Cardiac septum (tissue), 1 donor: Measurements from ENCODE around the gene MAP3K5. TPM values are rescaled to one million over a fixed set of nuclear protein-coding genes. Genes with fewer than 3 reads are reported as not detected.
"Not testable (repeated sequence)": the region's sequence is repeated elsewhere in the genome, so short reads cannot be mapped to it uniquely, and the experiment has no call there.

Experiments used
- DNase-seq: peaks from one replicate; pipeline ENCODE4 v3.0.0-alpha.2; 2020; ENCODE audit warnings: low spot score
- intact Hi-C: fragments of 100-400 bp; cut with DNase I; formaldehyde crosslinking; loops from one replicate; pipeline ENCODE4 v1.14.0; 2022
- total RNA-seq: library from RNA; stranded (reverse); fragmentation: NEBNext Ultra II Directional; extraction: Animal tissue kit (Norgen Biotek cat#: 25700); gene quantifications from one replicate; pipeline ENCODE4 v1.2.1, GENCODE V29; 2021
- donor health status: DM: no; HTN: no; CAD: no.

MAP3K5 gene
- total RNA-seq, 1 donor from 2014 or later: 17.6 TPM

DNA sequence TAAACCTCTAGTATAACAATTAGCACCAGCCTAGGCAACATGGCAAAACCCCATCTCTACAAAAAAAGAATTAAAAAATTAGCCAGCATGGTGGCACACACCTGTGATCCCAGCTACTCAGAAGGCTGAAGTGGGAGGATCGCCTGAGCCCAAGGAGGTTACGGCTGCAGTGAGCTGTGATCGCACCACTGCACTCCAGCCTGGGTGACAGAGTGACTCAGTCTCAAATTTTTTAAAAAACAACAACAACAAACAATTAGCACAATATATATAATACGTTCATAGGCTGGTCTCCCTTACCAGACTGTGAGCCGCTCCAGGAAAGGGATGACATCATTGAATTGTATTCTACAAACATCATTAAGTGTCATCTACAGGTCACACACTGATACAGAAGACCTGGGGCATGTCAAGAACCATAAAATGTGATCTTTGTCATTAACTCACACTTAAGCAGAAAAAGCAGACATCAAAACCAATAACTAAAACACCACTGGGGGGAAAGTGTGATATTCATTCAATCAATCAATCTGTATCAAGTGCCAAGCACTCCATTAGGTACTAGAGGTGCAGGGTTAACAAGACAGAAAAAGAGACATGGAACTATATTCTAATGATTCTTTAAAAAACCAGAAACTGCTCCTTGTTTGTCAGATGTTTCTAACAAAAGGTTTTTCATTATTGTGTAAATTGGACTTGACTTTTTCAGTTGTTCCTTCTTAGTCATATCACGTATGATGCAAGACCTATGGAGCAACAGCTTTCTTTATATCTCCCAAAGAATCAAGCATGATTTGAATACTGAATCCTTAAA lies 17.8 kb downstream of the MAP3K5 start:
- DNase-seq: no peak
- intact Hi-C loops: no loop called here

DNA sequence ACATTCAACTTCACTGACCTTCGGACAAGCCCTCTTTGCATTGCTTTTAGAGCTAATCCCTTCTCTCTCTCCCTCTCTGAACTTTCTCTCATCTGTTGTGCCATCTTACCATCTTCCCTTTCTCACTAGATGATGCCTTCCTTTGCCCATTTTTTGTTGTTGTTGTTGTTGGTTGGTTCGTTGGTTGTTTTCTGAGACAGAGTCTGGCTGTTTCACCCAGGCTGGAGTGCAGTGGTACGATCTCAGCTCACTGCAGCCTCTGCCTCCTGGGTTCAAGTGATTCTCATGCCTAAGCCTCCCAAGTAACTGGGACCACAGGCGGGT lies 18.8 kb downstream of the MAP3K5 start:
- DNase-seq: no peak
- intact Hi-C loops: no loop called here

DNA sequence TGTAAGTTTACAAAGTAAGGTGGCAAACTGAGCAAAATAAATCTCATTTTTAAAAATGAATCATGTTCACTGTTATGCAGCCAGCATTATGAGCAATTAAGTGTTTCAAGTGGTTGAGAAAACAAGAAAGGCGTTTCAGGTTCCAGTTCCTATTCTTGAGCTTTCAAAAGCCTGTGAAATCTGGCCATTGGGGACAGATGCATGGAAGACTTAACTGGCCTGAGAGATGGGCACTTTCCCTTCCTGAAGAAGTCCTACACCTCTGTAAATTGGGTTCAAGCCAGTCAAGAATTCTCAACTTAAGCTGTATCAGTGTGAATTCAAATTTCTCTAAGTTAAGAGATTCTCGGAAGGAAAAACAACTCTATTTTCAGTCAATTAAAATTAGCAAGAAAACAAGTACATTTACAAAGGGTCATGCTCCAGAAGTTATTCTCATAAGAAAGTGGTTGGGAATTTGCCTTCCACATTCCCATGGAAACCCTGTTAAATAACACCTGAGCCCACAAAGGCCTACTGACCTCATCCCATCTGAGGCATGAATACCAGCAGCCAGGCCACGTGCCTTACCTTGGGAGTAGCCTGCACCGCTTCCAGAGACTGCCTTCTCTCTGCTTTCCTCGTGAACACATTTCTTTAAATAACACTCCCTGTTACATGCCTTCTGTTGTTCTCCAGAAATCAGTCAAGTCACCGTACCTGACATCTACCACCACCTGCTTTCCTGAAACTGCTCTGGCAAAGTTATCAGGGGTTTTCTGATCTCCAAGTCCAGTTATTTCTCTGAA lies 19.4 kb downstream of the MAP3K5 start:
- DNase-seq: no peak
- intact Hi-C loops: no loop called here

DNA sequence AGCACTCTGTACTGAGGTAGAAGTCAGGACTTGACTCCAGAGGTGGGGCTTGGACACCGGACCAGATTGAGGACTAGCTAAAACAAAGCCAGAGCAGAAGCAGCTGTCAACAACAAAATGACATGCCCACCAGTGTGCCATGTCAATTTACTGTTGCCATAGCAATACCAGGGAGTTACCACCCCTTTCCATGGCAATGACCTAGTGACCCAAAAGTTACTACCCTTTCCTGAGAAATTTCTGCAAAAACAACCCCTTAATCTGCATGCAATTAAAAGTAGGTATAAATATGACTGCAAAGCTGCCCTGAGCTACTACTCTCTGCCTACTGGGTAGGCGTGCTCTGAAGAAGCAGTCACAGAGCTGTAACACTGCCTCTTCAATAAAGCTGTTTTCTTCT lies 21.0 kb downstream of the MAP3K5 start:
- intact Hi-C loops: no loop called here
- no peak for DNase-seq

DNA sequence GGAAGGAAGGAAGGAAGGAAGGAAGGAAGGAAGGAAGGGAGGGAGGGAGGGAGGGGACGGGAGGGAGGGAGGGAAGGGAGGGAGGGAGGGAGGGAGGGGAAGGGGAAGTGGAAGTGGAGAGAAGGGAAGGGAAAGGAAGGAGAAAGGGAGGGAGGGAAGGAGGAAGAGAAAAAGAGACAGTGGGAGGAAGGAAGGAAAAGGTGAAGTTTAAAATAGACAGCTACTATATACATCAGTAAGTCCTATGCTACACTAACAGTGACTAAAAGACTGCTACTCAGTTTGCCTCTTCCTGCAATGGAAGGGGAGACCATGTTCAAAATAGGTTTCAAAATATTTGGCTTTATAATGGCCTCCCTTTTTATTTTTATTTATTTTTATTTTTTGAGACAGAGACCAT lies 22.5 kb downstream of the MAP3K5 start:
- DNase-seq: no peak
- intact Hi-C loops: no loop called here

DNA sequence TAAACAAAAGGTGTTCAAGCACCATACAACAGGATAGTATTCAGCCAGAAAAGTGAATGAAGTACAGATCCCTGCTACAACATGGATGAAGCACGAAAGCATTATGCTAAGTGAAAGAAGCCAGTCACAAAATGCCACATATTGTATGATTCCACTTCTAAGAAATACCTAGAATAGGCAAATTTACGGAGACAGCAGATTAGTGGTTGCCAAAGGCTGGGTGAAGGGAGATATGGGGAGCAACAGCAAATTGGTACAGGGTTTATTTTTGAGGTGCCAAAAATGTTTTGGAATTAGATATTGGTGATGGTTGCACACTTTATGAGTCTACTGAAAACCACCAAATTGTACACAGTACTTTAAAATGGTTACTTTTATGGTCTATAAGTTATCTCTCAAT lies 23.2 kb downstream of the MAP3K5 start:
- DNase-seq: no peak
- intact Hi-C loops: no loop called here

DNA sequence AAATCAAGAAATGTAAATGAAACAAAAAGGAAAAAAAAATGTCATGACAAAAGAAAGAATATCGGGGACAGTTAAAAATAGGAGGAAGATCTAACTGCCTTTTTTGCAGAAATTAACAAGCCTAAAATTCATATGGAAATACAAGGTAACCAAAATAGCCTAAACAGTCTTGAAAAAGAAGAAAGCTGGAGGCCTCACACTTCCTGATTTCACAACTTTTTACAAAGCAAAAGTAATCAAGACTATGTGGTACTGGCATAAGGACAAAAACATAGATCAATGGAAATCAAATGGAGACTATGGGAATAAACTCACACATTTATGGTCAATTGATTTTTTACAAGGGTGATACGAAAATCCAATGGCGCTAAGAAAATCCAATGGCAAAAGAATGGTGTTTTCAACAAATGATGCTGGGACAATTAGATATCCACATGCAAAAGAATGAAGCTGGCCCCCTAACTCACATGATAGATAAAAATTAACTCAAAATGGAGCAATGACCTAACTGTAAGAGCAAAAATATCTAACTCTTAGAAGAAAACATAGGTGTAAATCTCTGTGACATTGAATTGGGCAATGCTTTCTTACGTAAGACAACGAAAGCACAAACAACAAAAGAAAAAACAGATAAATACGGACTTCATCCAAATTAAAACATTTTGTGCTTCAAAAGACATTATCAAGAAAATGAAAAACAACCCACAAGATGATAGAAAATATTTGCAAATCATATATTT lies 24.5 kb downstream of the MAP3K5 start:
- intact Hi-C loops: no loop called here
- no peak for DNase-seq

DNA sequence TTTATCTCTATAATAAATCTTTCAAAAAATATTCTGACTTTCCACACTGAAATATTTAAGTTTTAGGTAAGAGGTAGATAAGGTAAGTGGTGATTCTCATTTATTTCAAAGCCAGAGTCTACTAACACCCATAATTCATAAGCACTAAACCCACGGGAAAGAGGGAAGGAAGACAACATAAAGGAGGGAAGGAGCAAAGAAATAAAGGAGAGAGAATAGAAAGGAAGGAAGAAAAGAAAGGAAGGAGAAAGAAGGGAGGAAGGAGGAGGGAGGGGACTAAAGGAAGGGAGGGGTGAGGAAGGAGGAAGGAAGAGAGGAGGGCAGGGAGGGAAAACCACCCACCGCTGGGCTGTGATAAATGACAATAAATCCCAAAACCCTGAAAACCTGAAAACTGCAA lies 25.2 kb downstream of the MAP3K5 start:
- intact Hi-C loops: no loop called here
- no peak for DNase-seq

DNA sequence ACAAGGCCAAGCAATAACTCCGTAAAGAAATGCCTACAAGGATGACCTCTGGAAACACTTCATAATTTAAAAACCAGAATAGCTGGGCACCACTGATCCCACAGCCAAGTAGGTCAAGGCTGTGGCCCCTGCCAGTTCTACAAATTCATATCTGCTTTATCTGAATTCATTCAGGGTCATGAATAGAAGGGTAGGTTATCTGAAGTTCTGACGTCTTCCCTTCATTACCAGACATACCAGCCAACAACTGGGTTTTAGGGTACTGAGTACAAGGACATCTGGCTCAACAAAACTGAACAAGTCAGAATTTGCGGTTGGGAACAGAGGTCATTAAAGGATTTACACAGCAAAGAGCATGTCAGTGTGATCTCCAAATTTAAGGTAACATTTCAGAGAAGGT lies 26.0 kb downstream of the MAP3K5 start:
- intact Hi-C loops: no loop called here
- no peak for DNase-seq

DNA sequence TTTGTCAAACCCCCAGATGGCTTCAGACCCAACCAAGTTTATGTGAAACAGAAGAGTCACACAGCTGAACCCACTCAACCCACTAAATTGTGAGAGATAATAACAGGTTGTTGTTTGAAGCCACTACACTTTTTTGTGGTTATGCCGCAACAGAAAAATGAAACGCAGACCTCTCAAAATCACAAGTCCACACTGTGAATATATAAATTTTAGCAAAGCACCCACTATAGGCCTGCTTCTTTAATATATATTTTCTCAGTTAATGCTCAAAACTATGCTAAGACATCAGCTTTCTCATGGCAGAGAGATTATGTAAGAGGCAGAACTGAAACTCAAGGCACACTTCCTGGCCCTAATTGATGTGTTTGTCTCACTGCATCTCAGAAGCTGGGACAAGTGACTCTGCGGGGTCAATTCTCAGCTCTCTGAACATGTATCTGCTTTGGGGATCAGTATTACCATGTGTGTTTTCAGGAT lies 27.7 kb downstream of the MAP3K5 start:
- intact Hi-C loops: no loop called here
- DNase-seq: no peak

DNA sequence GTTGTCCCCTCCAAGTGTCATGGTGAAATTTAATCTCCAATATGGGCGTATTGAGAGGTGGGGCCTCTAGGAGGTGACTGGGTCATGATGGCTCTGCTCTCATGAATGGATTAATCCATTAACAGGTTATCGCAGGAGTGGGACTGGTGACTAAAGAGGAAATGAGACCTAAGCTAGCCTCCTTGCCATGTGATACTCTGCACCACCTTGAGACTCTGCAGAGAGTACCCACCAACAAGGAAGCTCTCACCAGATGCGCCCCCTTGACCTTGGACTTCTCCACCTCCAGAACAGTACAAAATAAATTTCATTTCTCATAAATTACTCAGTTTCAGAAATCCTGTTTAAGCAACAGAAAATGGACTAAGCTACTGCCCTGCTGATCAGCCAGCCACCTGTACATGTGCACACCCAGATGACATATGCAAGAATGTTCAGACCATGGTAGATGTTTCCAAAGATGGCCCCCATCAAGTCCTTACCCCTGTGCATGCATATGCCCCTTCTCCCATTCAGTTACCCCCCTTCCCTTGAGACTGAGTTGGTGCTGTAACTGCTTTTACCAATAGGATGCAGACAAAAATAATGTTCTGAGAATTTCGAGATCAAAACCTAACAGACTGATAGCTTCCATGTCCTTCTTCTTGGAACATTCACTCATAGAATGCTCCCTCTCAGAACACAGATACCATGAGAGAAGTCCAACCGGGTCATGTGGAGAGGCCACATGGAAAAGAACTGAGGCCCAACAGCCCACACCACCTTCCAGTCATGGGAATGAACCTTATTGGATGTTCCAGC lies 28.4 kb downstream of the MAP3K5 start:
- no peak for DNase-seq
- intact Hi-C loops: no loop called here

DNA sequence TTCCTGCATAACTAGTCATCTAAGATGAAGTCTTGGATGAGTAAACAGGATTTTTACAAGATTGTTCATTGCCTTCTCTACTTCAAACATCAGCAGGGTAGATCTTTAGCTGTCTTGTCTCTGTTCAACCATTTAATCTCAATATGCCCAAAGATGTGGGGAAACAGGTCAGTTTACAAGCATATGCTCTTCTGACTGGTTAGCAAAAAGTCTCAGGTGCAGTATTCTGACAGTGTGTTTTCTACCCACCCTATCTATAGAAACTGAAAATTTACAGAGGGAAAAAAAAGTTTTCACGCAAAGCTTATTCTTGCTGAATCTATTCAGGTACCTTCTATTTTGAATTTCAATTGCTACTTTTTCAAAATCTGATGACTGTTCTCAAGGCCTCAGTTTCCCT lies 29.0 kb downstream of the MAP3K5 start:
- intact Hi-C loops: no loop called here
- DNase-seq: no peak

DNA sequence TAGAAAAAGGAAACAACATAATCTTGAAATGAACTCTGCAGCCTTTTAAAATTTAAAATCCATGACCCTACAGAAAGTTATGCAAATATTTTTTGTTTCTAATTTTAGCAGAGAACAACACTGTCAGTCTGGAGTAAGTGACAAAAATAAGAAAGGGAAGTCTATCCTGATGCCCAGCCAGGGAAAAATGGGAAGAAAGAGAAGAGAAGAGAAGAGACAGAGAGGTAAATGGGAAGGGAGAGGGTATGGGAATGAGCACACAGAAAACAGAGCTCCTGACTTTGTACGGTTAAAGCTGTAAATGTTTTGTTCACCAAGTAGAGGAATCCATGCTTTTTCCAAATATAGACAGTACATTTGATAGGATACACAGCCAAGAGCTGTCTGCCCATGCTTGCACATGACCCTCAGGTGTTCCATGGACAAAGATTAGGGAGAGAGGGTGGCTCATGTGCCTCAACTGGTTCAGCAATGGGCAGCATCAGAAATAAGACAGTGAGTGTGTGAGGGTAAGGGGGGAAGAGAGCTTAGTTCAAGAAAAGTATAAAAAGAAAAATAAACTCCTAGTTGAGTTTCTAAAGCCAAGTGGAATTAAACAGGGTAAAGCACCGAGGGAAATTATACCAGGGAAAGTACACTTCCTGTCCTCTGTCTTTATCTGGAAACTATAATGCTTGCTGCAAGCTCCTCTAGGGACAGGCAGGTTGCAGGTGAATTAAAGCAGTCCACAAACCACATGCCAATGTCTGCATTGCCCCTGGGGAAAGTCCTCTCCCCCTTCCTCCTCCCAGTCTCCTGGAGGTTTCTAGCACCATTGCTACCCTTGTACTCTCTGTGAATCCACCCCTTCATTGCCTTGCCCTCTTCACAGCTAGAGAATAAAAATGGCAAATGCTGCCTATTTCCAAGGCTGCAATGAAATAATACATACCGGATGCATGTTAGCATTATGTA lies 30.0 kb downstream of the MAP3K5 start:
- intact Hi-C loops: no loop called here
- no peak for DNase-seq

DNA sequence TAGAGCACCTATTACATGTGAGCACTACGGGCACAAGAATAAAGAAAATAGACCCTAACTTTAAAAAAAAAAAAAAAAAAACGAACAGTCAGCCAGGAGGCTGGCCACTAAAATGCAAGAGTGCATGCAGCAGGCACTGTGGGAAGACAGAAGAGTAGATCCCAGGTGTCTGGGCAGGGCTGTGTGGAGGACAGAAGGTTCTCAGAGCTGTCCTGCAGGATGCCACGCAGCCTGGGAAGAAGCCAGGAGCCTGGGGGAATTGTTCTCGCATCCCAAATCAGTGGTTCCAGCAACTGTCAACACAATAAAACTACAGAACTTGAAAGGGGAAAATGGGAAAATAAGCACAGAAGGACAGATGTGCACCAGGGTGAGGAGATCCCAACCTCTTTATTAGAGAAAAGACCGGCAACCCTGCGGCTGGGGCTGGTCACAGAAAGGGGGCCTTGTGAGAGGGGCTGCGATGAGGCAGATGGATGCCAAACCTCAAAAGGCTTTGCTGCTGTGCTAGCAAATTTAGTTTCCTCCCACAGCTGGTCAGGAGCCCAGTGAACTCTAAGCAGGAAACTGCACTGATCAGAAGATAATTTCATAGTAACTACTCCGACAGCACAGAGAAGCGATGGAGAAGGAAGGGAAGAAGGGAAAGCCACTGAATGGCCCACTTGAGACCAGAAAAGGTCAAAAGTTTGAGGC lies 30.9 kb downstream of the MAP3K5 start:
- no peak for DNase-seq
- intact Hi-C loops: no loop called here

DNA sequence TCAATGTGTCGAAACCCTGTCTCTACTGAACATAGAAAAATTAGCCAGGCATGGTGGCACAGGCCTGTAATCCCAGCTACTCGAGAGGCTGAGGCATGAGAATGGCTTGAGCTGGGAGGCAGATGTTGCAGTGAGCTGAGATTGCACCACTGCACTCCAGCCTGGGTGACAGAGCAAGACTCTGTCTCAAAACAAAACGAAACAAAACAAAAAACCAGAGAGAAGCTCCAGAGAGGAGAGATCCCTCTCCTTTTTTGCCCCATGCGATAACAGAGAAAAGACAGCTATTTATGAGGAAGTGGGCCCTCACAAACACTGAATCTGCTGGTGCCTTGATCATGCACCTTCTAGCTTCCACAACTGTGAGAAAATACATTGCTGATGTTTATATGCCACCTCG lies 31.5 kb downstream of the MAP3K5 start:
- intact Hi-C loops, DNase-seq: not testable (repeated sequence)

DNA sequence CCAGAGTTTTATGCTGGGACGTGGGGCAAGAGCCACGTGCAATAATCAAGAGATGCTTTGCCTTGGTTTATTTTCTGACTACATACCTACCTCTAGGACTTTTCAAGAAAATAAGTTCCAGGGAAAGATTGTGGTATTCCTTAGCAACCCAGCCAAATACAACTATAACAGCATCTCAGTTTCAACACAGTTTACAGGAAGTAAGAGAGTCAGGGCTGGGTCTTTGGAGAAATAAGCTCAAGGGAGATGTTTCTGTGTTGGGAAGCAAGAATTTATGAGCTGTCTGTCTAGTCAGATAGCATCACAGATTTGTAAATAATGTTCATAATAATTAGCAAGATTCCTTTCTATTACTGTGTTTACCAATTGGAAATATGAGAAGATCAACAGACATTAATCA lies 35.1 kb downstream of the MAP3K5 start:
- intact Hi-C loops: no loop called here

DNA sequence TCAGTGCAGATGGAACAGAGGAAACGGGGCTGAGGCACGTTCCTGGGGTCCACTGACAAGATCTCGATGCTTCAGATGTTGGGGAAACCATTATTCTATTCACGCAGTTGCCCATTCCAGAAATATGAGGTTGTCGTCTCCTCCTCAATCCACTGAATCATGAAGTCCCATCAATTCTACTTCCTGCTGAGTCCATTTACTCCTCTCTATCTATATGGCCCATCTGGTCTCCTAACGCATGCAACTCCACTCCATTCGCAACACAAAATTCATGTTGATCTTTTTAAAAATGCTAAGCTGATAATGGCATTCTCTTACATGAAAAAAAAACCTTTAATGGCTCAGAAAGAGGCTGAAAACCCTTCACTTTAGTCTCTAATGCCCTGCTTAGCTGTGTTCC lies 37.5 kb downstream of the MAP3K5 start:
- no peak for DNase-seq
- intact Hi-C loops: no loop called here

More for the DNA sequence above, 35.1 kb downstream of the MAP3K5 start:
- no peak for DNase-seq

DNA sequence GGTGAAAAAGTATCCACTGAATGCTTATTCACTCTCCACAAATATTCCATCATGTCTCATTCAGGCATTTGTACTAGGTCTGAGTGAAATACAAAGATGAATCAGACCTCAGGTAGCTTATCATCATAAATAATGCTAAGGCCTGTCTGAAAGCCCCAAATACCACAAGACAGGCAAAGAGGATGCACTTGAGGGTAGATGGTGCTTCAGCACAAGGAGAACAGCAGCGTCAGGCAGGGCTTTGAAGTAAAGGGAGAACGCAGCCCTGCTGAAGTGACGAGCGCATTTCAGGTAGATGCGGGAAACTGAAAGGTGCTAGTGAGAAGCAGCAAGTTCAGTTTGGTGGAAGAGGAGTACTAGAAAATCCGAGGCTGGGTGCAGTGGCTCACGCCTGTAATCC lies 38.7 kb downstream of the MAP3K5 start:
- no peak for DNase-seq
- intact Hi-C loops: no loop called here
